Stimulated activated CD4-positive, alpha-beta T cell treated with anti-CD3 and anti-CD28 coated beads, Interleukin-15, amount 100 ng/mL, for 48 hours (primary cell): ENCODE results near the gene B3GNT7.
"Not testable (repeated sequence)": the region's sequence is repeated elsewhere in the genome, so short reads cannot be mapped to it uniquely, and the experiment has no call there.

Experiments used
- DNase-seq, 2 donors: peaks; one replicate each; pipeline ENCODE4 v3.0.0-alpha.2; 2020; ENCODE audit warnings: low read depth in 2 of 2

B3GNT7 gene

GRCh38 chr2:231395188-231396057, at the start of gene B3GNT7:
B3GNT7 (plus strand) TSS chr2:231395710; CDS start chr2:231395804, 94 bp downstream.
- no peak for DNase-seq

GRCh38 chr2:231347081-231347480, 48.4 kb upstream of the B3GNT7 start:
- DNase-seq: no peak

GRCh38 chr2:231347638-231348037, 47.9 kb upstream of the B3GNT7 start:
- no peak for DNase-seq

GRCh38 chr2:231348173-231348572, 47.3 kb upstream of the B3GNT7 start:
- DNase-seq: no peak

GRCh38 chr2:231348704-231349373, 46.7 kb upstream of the B3GNT7 start:
- no peak for DNase-seq

GRCh38 chr2:231349374-231349735, 46.2 kb upstream of the B3GNT7 start:
- not testable (repeated sequence) for DNase-seq

GRCh38 chr2:231351648-231352047, 43.9 kb upstream of the B3GNT7 start:
- no peak for DNase-seq

GRCh38 chr2:231353469-231353868, 42.0 kb upstream of the B3GNT7 start:
- no peak for DNase-seq

GRCh38 chr2:231355508-231356465, 39.7 kb upstream of the B3GNT7 start:
- no peak for DNase-seq

GRCh38 chr2:231356466-231356844, 39.1 kb upstream of the B3GNT7 start:
- DNase-seq: no peak

- no peak for DNase-seq
These were observed 38.5 kb upstream of the B3GNT7 start for GRCh38 chr2:231357048-231357447.

GRCh38 chr2:231357931-231358330, 37.6 kb upstream of the B3GNT7 start:
- no peak for DNase-seq

- no peak for DNase-seq
These were observed 36.1 kb upstream of the B3GNT7 start for GRCh38 chr2:231359441-231359840.

- DNase-seq: no peak
These were observed 35.6 kb upstream of the B3GNT7 start for GRCh38 chr2:231359948-231360347.

GRCh38 chr2:231360401-231360800, 35.1 kb upstream of the B3GNT7 start:
- DNase-seq: no peak

GRCh38 chr2:231360881-231361371, 34.6 kb upstream of the B3GNT7 start:
- DNase-seq: no peak

- DNase-seq: peak in 1 of 2 donors; percentile 5
These were observed 33.6 kb upstream of the B3GNT7 start for GRCh38 chr2:231361701-231362554.

- no peak for DNase-seq
These were observed 32.8 kb upstream of the B3GNT7 start for GRCh38 chr2:231362555-231363184.

GRCh38 chr2:231364061-231364460, 31.4 kb upstream of the B3GNT7 start:
- no peak for DNase-seq
